Astrocyte of the hippocampus (primary cell): ENCODE data around the gene SURF4.
"Not testable (repeated sequence)": the region's sequence is repeated elsewhere in the genome, so short reads cannot be mapped to it uniquely, and the experiment has no call there.

ENCODE experiments used
- DNase-seq: peaks from one replicate; pipeline ENCODE4 v3.0.0; 2011; ENCODE audit warnings: low read depth, low spot score

SURF4 gene

GRCh38 chr9:133397895-133398294 lies 22.0 kb upstream of the SURF4 start:
- DNase-seq: no peak

- DNase-seq: no peak
Observed at GRCh38 chr9:133397370-133397769, 21.5 kb upstream of the SURF4 start.

- peak; percentile 21 for DNase-seq
Observed at GRCh38 chr9:133396952-133397351, 21.1 kb upstream of the SURF4 start.

GRCh38 chr9:133394687-133395271 lies 18.9 kb upstream of the SURF4 start:
- no peak for DNase-seq

- no peak for DNase-seq
Observed at GRCh38 chr9:133393399-133393798, 17.5 kb upstream of the SURF4 start.

GRCh38 chr9:133392308-133392707 lies 16.4 kb upstream of the SURF4 start:
- not testable (repeated sequence) for DNase-seq

GRCh38 chr9:133391449-133391848 lies 15.6 kb upstream of the SURF4 start:
- DNase-seq: not testable (repeated sequence)

- no peak for DNase-seq
Observed at GRCh38 chr9:133390713-133391112, 14.9 kb upstream of the SURF4 start.

- DNase-seq: no peak
Observed at GRCh38 chr9:133389562-133389961, 13.7 kb upstream of the SURF4 start.

GRCh38 chr9:133389025-133389557 lies 13.2 kb upstream of the SURF4 start:
- no peak for DNase-seq

GRCh38 chr9:133387680-133388079 lies 11.8 kb upstream of the SURF4 start:
- DNase-seq: no peak

GRCh38 chr9:133386338-133386737 lies 10.5 kb upstream of the SURF4 start:
- DNase-seq: no peak

GRCh38 chr9:133385452-133385851 lies 9.6 kb upstream of the SURF4 start:
- DNase-seq: no peak

- DNase-seq: no peak
Observed at GRCh38 chr9:133384736-133385321, 9.0 kb upstream of the SURF4 start.

- no peak for DNase-seq
Observed at GRCh38 chr9:133383438-133383837, 7.6 kb upstream of the SURF4 start.

- no peak for DNase-seq
Observed at GRCh38 chr9:133382507-133383141, 6.8 kb upstream of the SURF4 start.

GRCh38 chr9:133380734-133381133 lies 4.9 kb upstream of the SURF4 start:
- no peak for DNase-seq

- no peak for DNase-seq
Observed at GRCh38 chr9:133379153-133380086, 3.6 kb upstream of the SURF4 start.

- no peak for DNase-seq
Observed at GRCh38 chr9:133378408-133378962, 2.6 kb upstream of the SURF4 start.

- no peak for DNase-seq
Observed at GRCh38 chr9:133377721-133378216, 1.9 kb upstream of the SURF4 start.

- DNase-seq: not testable (repeated sequence)
Observed at GRCh38 chr9:133377280-133377679, 1.4 kb upstream of the SURF4 start.
